Mesendoderm (in vitro differentiated cells): Measurements from ENCODE around the gene SOBP.

Experiments
- DNase-seq: peaks from one replicate; pipeline ENCODE4 v3.0.0; 2013
- H2AK5ac ChIP-seq: 2 replicates; pipeline ENCODE4 v1.6.1; 2013; ENCODE audit warnings: low read length, inconsistent platforms
- H2BK120ac ChIP-seq: 2 replicates; pipeline ENCODE4 v1.6.1; 2013; ENCODE audit warnings: low read depth, mild to moderate bottlenecking, low read length, moderate library complexity, mixed read lengths
- H2BK15ac ChIP-seq: replicated peaks from 2 replicates; pipeline ENCODE4 v1.6.1; 2013; ENCODE audit warnings: low read depth, mild to moderate bottlenecking, moderate library complexity
- H2BK5ac ChIP-seq: 2 replicates; pipeline ENCODE4 v1.6.1; 2013; ENCODE audit warnings: low read length, inconsistent platforms
- H3K18ac ChIP-seq: 2 replicates; pipeline ENCODE4 v1.6.1; 2013; ENCODE audit warnings: mild to moderate bottlenecking, low read length, mixed read lengths
- H3K23ac ChIP-seq: one replicate; pipeline ENCODE4 v1.6.1; 2013; ENCODE audit warnings: low read length
- H3K27ac ChIP-seq: 2 replicates; pipeline ENCODE4 v1.5.1; 2013; ENCODE audit warnings: low read depth, mild to moderate bottlenecking, inconsistent platforms, low read length, moderate library complexity
- H3K27me3 ChIP-seq: 2 replicates; pipeline ENCODE4 v1.6.1; 2013; ENCODE audit warnings: low read length, control low read depth, mild to moderate bottlenecking, inconsistent platforms; ENCODE audit not compliant: insufficient read depth, poor library complexity
- H3K36me3 ChIP-seq: 2 replicates; pipeline ENCODE4 v1.6.1; 2013; ENCODE audit warnings: low read length, inconsistent platforms; ENCODE audit not compliant: control insufficient read depth, insufficient read depth
- H3K4ac ChIP-seq: one replicate; pipeline ENCODE4 v1.6.1; 2013; ENCODE audit warnings: low read depth, mild to moderate bottlenecking, low read length, moderate library complexity
- H3K4me1 ChIP-seq: 2 replicates; pipeline ENCODE4 v1.6.1; 2013; ENCODE audit warnings: low read depth, low read length, inconsistent platforms; ENCODE audit not compliant: control insufficient read depth
- H3K4me2 ChIP-seq: 2 replicates; pipeline ENCODE4 v1.6.1; 2013; ENCODE audit warnings: low read length
- H3K4me3 ChIP-seq: 2 replicates; pipeline ENCODE4 v1.5.1; 2013; ENCODE audit warnings: mild to moderate bottlenecking, low read length
- H3K56ac ChIP-seq: one replicate; pipeline ENCODE4 v1.6.1; 2013; ENCODE audit warnings: low read length
- H3K79me1 ChIP-seq: 2 replicates; pipeline ENCODE4 v1.6.1; 2013; ENCODE audit warnings: low read length, inconsistent platforms
- H3K79me2 ChIP-seq: 2 replicates; pipeline ENCODE4 v1.6.1; 2013; ENCODE audit warnings: mild to moderate bottlenecking, low read length; ENCODE audit not compliant: control insufficient read depth, insufficient read depth
- H3K9ac ChIP-seq: 2 replicates; pipeline ENCODE4 v1.6.1; 2013; ENCODE audit warnings: low read length, inconsistent platforms
- H4K5ac ChIP-seq: one replicate; pipeline ENCODE4 v1.6.1; 2013; ENCODE audit warnings: low read length
- H4K8ac ChIP-seq: one replicate; pipeline ENCODE4 v1.6.1; 2013; ENCODE audit warnings: low read depth, mild to moderate bottlenecking, control low read depth, low read length, moderate library complexity
- WGBS: extraction: QIAGEN DNeasy Blood & Tissue Kit; methylation state at CpG from one replicate; pipeline ENCODE4 v1.1.7; 2013; ENCODE audit warnings: low lambda C conversion rate, missing lambda C conversion rate; ENCODE audit not compliant: insufficient coverage; ENCODE audit errors: extremely low coverage; 5-methylcytosine and 5-hydroxymethylcytosine counted together

SOBP gene

DNA sequence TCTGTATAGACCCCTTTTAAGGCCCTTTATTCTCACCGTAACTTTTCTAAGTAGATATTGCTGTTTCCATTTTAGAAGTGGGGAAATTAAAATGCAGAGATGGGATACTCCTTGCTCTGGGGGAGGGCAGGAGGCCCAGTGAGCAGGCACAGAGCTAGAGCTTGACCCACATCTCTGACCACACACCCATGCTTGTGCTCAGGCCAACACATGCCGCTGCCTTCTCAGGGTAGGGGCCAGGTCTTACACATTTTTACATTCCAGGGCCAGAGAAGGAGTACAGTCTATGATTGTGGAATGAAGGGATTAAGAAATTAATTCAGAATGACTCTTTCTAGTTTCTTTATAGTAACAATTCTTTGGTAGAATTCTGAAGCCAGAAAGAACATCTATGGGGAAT is 104.8 kb downstream of the SOBP start:
- Histone ChIP-seq H3K56ac (no peak overlapping the region), H2BK120ac (no peak overlapping the region), H3K9ac (no peak overlapping the region), H3K23ac (no peak overlapping the region), H3K27ac (no peak overlapping the region), H3K4me1 (no peaks in the 10 kb centered on the region), H3K79me2 (no peaks in the 10 kb centered on the region), H3K27me3 (no peaks in the 10 kb centered on the region), H2AK5ac (no peak overlapping the region), H3K4ac (no peak overlapping the region), H3K18ac (no peak overlapping the region), H3K79me1 (no peaks in the 10 kb centered on the region), H4K5ac (no peak overlapping the region), H2BK15ac (no peak overlapping the region), H3K4me3 (no peak overlapping the region), H3K36me3 (no peaks in the 10 kb centered on the region), H2BK5ac (no peak overlapping the region), H4K8ac (no peak overlapping the region), H3K4me2 (no peak overlapping the region)
- WGBS: no CpG with 5 or more reads among the region's 2 CpGs
- no peak for DNase-seq

DNA sequence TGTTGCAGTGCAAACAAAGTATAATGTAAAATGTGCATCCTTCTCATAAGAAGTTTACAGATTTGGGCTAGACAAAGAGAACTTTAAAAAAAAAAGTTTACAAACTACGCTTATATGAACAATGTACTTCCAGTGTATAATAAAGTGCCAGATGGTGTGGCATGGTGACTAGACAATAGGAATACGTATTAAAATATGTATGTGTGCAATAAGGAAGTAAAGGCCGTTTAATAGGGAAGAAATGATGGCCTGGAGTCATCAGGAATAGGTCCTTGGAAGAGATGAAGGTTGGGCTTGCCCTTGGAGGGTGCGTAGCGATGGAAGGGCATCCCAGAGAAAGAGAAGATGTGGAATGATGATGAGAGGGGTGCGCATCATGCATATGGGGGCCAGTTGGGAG is 108.2 kb downstream of the SOBP start:
- no peak for DNase-seq

DNA sequence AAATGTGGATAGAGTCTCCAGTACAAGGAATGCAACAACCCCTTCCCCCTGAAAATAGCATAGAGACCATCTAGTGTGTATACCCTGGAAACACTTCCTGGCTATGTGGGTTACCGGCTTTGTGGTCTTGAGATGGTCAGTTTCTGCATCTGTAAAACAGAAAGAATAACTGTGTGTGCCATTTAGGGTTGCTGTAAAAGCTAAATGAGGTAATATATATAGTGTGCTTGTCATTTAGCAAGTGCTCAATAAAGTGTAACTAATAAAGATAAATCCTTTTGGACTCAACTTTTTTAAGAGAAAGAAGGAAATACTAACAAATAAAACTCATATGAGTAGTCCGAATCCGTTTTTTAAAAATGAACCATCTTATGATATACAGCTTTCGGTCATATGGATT is 109.1 kb downstream of the SOBP start:
- no peak overlapping the region for H2AK5ac ChIP-seq
- no peaks in the 10 kb centered on the region for H3K36me3 ChIP-seq
- no peak overlapping the region for H2BK120ac ChIP-seq
- H3K79me1 ChIP-seq: no peaks in the 10 kb centered on the region
- H3K27me3 ChIP-seq: no peaks in the 10 kb centered on the region
- no peak overlapping the region for H3K4me3 ChIP-seq
- H3K4me2 ChIP-seq: no peak overlapping the region
- no CpG with 5 or more reads among the region's 4 CpGs for WGBS
- H3K4ac ChIP-seq: no peak overlapping the region
- no peak overlapping the region for H3K56ac ChIP-seq
- DNase-seq: no peak
- no peak overlapping the region for H2BK5ac ChIP-seq
- H2BK15ac ChIP-seq: no peak overlapping the region
- no peak overlapping the region for H4K5ac ChIP-seq
- no peak overlapping the region for H3K27ac ChIP-seq
- no peak overlapping the region for H3K18ac ChIP-seq
- H3K4me1 ChIP-seq: peaks cover 1% of the 10 kb centered on the region
- no peak overlapping the region for H4K8ac ChIP-seq
- no peak overlapping the region for H3K9ac ChIP-seq
- no peaks in the 10 kb centered on the region for H3K79me2 ChIP-seq
- no peak overlapping the region for H3K23ac ChIP-seq

More for the DNA sequence above, 108.2 kb downstream of the SOBP start:
- Histone ChIP-seq H3K79me1 (no peaks in the 10 kb centered on the region), H3K56ac (no peak overlapping the region), H3K36me3 (no peaks in the 10 kb centered on the region), H3K79me2 (no peaks in the 10 kb centered on the region), H3K27me3 (no peaks in the 10 kb centered on the region), H3K4me1 (peaks cover 1% of the 10 kb centered on the region), H3K18ac (no peak overlapping the region), H3K9ac (no peak overlapping the region), H3K27ac (no peak overlapping the region), H2BK5ac (no peak overlapping the region), H3K23ac (no peak overlapping the region), H4K5ac (no peak overlapping the region), H3K4ac (no peak overlapping the region), H2AK5ac (no peak overlapping the region), H3K4me2 (no peak overlapping the region), H3K4me3 (no peak overlapping the region), H2BK120ac (no peak overlapping the region), H4K8ac (no peak overlapping the region), H2BK15ac (no peak overlapping the region)
- no CpG with 5 or more reads among the region's 6 CpGs for WGBS

- DNase-seq: peak; percentile 89
- no CpG with 5 or more reads among the region's 5 CpGs for WGBS
- no peak overlapping the region for H3K27ac ChIP-seq
Measured at GRCh38 chr6:107600121-107600520, 110.2 kb downstream of the SOBP start.

GRCh38 chr6:107600936-107601335 is 111.0 kb downstream of the SOBP start:
- peaks cover 1% of the 10 kb centered on the region for H3K4me1 ChIP-seq
- H2BK5ac ChIP-seq: no peak overlapping the region
- no peak overlapping the region for H2BK15ac ChIP-seq
- H4K5ac ChIP-seq: no peak overlapping the region
- H4K8ac ChIP-seq: no peak overlapping the region
- no peaks in the 10 kb centered on the region for H3K79me2 ChIP-seq
- H3K36me3 ChIP-seq: no peaks in the 10 kb centered on the region
- H3K56ac ChIP-seq: no peak overlapping the region
- no peak overlapping the region for H3K4ac ChIP-seq
- no peak overlapping the region for H3K4me3 ChIP-seq
- H3K79me1 ChIP-seq: no peaks in the 10 kb centered on the region
- no peak overlapping the region for H3K18ac ChIP-seq
- no peak overlapping the region for H2AK5ac ChIP-seq
- H3K23ac ChIP-seq: no peak overlapping the region
- H3K9ac ChIP-seq: no peak overlapping the region
- no peak overlapping the region for H3K4me2 ChIP-seq
- H3K27ac ChIP-seq: no peak overlapping the region
- H3K27me3 ChIP-seq: no peaks in the 10 kb centered on the region
- DNase-seq: peak; percentile 91
- H2BK120ac ChIP-seq: no peak overlapping the region
- WGBS: no CpG with 5 or more reads among the region's 5 CpGs

More at GRCh38 chr6:107600121-107600520, 110.2 kb downstream of the SOBP start:
- no peaks in the 10 kb centered on the region for H3K27me3 ChIP-seq
- H4K8ac ChIP-seq: no peak overlapping the region
- H3K4me3 ChIP-seq: no peak overlapping the region
- H3K4me2 ChIP-seq: no peak overlapping the region
- H3K4me1 ChIP-seq: peaks cover 1% of the 10 kb centered on the region
- H2BK120ac ChIP-seq: no peak overlapping the region
- no peaks in the 10 kb centered on the region for H3K36me3 ChIP-seq
- H3K23ac ChIP-seq: no peak overlapping the region
- H3K9ac ChIP-seq: no peak overlapping the region
- no peak overlapping the region for H3K4ac ChIP-seq
- H3K18ac ChIP-seq: no peak overlapping the region
- no peak overlapping the region for H2BK15ac ChIP-seq
- H2BK5ac ChIP-seq: no peak overlapping the region
- no peak overlapping the region for H4K5ac ChIP-seq
- H2AK5ac ChIP-seq: no peak overlapping the region
- no peak overlapping the region for H3K56ac ChIP-seq
- no peaks in the 10 kb centered on the region for H3K79me1 ChIP-seq
- no peaks in the 10 kb centered on the region for H3K79me2 ChIP-seq

- Histone ChIP-seq H3K56ac (no peak overlapping the region), H4K8ac (no peak overlapping the region), H3K4me1 (peaks cover 2% of the 10 kb centered on the region), H2BK15ac (no peak overlapping the region), H3K4ac (no peak overlapping the region), H3K36me3 (no peaks in the 10 kb centered on the region), H3K18ac (no peak overlapping the region), H3K23ac (no peak overlapping the region), H3K79me2 (no peaks in the 10 kb centered on the region), H3K4me2 (no peak overlapping the region), H3K9ac (no peak overlapping the region), H2AK5ac (no peak overlapping the region), H3K79me1 (no peaks in the 10 kb centered on the region), H3K27me3 (no peaks in the 10 kb centered on the region), H2BK5ac (no peak overlapping the region), H2BK120ac (no peak overlapping the region), H4K5ac (no peak overlapping the region), H3K27ac (no peak overlapping the region), H3K4me3 (no peak overlapping the region)
- DNase-seq: no peak
- no CpG with 5 or more reads among the region's 3 CpGs for WGBS
Measured at GRCh38 chr6:107601406-107601805, 111.5 kb downstream of the SOBP start.
